Osteocyte (in vitro differentiated cells): ENCODE data around the gene CXXC4. TPM values are rescaled to one million over a fixed set of nuclear protein-coding genes. Genes with fewer than 3 reads are reported as not detected.

Source experiments
- DNase-seq: peaks from one replicate; pipeline ENCODE4 v3.0.0; 2021; ENCODE audit warnings: mixed read lengths; ENCODE audit not compliant: unreplicated experiment; ENCODE audit errors: extremely low spot score
- H3K27ac Mint-ChIP-seq: one replicate; pipeline ENCODE4 v1.8.0; 2021; ENCODE audit warnings: mild to moderate bottlenecking, mixed read lengths; ENCODE audit not compliant: unreplicated experiment
- H3K27me3 Mint-ChIP-seq: one replicate; pipeline ENCODE4 v1.8.0; 2021; ENCODE audit warnings: mixed read lengths; ENCODE audit not compliant: unreplicated experiment
- H3K36me3 Mint-ChIP-seq: one replicate; pipeline ENCODE4 v1.8.0; 2021; ENCODE audit warnings: mixed read lengths; ENCODE audit not compliant: unreplicated experiment
- H3K4me1 Mint-ChIP-seq: one replicate; pipeline ENCODE4 v1.8.0; 2021; ENCODE audit warnings: mixed read lengths; ENCODE audit not compliant: unreplicated experiment
- H3K4me3 Mint-ChIP-seq: one replicate; pipeline ENCODE4 v1.8.0; 2021; ENCODE audit warnings: mild to moderate bottlenecking, moderate library complexity, mixed read lengths; ENCODE audit not compliant: unreplicated experiment
- H3K9me3 Mint-ChIP-seq: one replicate; pipeline ENCODE4 v1.8.0; 2021; ENCODE audit warnings: mixed read lengths; ENCODE audit not compliant: unreplicated experiment
- total RNA-seq: library from RNA; stranded (reverse); gene quantifications from 2 replicates; pipeline ENCODE4 v1.2.1, GENCODE V29; 2021
- TF ChIP-seq, protein P1 (sequence below): fragments of 200-600 bp; sonication (generic); IDR thresholded peaks from 2 replicates; pipeline ENCODE4 v1.5.0; 2021; ENCODE audit warnings: antibody characterized with exemption, mild to moderate bottlenecking, moderate library complexity

Gene CXXC4
- total RNA-seq, 1 donor from 2014 or later = not detected

DNA sequence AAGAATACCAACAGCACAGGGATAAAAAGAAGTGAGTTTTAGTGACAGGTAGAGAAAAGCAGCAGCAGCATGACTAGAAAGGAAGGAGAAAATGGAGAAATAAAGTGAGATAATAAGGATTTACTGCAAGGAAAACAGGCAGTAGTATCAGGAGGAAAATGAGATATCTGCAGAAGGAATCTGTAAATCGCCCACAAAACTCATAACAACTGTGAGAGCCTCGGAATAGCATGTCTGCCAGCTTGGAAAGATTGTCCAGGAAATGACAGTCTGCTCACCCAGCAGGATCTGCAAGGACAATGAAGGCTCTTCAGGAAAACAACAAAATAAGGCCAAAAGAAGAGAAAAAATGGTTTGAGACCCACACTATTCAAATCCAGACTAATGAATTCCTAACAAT, 47.4 kb downstream of the CXXC4 start:
- Mint-ChIP-seq H3K4me3 (no peak overlapping the region), H3K9me3 (no peaks in the 10 kb centered on the region), H3K36me3 (no peaks in the 10 kb centered on the region), H3K4me1 (no peaks in the 10 kb centered on the region), H3K27ac (no peak overlapping the region), H3K27me3 (no peaks in the 10 kb centered on the region)
- DNase-seq = no peak
- TF ChIP-seq, protein P1, sequence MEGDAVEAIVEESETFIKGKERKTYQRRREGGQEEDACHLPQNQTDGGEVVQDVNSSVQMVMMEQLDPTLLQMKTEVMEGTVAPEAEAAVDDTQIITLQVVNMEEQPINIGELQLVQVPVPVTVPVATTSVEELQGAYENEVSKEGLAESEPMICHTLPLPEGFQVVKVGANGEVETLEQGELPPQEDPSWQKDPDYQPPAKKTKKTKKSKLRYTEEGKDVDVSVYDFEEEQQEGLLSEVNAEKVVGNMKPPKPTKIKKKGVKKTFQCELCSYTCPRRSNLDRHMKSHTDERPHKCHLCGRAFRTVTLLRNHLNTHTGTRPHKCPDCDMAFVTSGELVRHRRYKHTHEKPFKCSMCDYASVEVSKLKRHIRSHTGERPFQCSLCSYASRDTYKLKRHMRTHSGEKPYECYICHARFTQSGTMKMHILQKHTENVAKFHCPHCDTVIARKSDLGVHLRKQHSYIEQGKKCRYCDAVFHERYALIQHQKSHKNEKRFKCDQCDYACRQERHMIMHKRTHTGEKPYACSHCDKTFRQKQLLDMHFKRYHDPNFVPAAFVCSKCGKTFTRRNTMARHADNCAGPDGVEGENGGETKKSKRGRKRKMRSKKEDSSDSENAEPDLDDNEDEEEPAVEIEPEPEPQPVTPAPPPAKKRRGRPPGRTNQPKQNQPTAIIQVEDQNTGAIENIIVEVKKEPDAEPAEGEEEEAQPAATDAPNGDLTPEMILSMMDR = no peak

DNA sequence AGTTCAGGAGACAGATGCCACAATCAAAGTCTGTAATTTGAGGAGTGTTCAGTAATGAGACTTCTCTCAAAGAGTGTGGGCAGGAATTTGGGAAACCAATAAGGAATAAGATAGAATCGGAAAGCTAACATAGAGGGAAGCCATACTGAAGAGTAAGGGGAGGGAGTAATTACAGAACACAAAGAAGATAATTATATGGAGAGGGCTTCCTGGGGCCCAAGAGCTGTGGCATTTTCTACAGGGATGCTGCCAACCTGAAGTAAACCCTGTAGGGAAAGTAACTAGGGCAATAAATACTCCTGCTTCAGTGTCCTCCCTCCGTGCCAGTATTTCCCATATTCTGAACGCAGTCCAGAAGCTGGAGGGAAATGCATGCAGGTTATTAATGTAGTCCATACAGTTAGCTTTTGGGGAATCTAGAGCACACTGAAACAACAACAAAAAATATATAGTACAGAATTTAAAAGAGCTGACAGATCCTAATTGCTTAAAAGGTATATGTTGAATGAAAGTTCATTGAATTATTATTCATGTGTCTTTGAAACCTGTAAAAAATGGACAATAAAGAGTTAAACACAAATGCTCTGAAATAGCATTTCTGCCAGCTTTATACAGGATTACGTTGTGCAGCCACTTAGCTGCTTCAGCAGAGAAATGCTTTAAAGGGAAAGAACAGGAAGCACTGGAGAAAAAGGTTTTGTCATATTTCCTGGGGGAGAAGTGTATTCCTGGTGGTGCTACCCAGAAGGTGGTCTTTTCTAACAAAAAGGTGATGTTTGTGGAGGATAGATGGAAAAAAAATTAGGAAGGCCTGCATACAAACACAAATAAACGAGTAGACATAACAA, 48.0 kb downstream of the CXXC4 start:
- H3K4me3 Mint-ChIP-seq = no peak overlapping the region
- H3K27me3 Mint-ChIP-seq = no peaks in the 10 kb centered on the region
- no peak overlapping the region for H3K27ac Mint-ChIP-seq
- TF ChIP-seq, protein P1 = no peak
- no peaks in the 10 kb centered on the region for H3K9me3 Mint-ChIP-seq
- no peaks in the 10 kb centered on the region for H3K4me1 Mint-ChIP-seq
- no peak for DNase-seq
- H3K36me3 Mint-ChIP-seq = no peaks in the 10 kb centered on the region

DNA sequence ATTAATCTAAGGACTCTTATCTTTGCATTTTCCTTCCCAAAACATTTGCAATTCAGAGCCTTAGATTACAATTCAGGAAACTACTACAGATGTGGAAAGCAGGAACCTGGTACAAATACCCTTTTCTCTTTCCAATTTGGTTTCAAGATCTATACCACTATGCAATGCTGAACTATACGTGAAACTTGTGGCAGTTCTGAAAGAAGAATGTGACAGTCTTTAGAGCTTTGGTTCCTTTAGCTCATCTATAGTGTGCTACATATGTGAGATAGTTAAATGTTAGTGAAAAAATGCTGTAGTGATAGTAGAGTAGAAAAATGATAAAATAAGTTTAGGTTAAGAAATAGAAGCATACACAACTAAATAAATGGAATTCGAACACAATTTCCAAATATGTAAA, 50.0 kb downstream of the CXXC4 start:
- Mint-ChIP-seq H3K27me3 (no peaks in the 10 kb centered on the region), H3K27ac (no peak overlapping the region), H3K9me3 (no peaks in the 10 kb centered on the region), H3K4me1 (no peaks in the 10 kb centered on the region), H3K4me3 (no peak overlapping the region), H3K36me3 (no peaks in the 10 kb centered on the region)
- TF ChIP-seq, protein P1 = no peak
- DNase-seq = no peak

GRCh38 chr4:104436542-104436941, 58.2 kb downstream of the CXXC4 start:
- Mint-ChIP-seq H3K27ac (no peak overlapping the region), H3K36me3 (no peaks in the 10 kb centered on the region), H3K4me3 (no peak overlapping the region), H3K27me3 (peaks cover 13% of the 10 kb centered on the region), H3K9me3 (no peaks in the 10 kb centered on the region), H3K4me1 (no peaks in the 10 kb centered on the region)
- TF ChIP-seq, protein P1 = no peak
- no peak for DNase-seq

DNA sequence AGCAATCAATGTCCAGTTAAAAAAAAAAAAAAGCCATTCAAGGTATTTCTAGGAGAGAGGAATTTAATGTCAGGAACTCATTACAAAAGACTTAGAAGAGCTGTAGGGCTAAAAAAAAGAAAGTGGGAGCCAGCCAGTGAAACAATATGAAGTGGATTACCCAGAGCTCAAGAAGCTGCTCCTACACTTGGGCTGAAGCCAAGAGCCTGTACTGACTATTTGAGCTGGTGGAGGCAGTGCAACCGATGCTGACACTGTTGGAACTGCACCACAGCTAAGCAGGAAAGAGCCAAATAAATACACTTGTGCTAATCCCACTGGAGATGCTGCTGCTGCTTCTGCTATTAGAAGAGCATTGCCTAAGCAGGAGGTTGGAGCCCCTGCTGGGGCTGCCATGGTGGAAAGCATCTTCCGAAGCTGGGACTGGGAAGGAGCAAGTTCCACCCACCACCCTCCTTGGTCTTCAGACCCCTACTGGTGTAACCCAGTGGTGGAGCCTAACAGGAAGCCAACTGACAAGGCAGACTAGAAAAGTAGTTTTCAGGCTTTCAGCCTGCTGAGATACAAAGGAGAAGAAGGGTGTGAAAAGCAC, 65.4 kb downstream of the CXXC4 start:
- H3K27ac Mint-ChIP-seq = no peak overlapping the region
- TF ChIP-seq, protein P1 = no peak
- H3K4me3 Mint-ChIP-seq = no peak overlapping the region
- no peaks in the 10 kb centered on the region for H3K9me3 Mint-ChIP-seq
- no peaks in the 10 kb centered on the region for H3K36me3 Mint-ChIP-seq
- DNase-seq = no peak
- H3K27me3 Mint-ChIP-seq = peaks cover 15% of the 10 kb centered on the region
- peaks cover 4% of the 10 kb centered on the region for H3K4me1 Mint-ChIP-seq
